HEK293 (cell line): ENCODE measurements around the gene CFAP70.

Experiments used
- GLI4 ChIP-seq: fragments of 450-650 bp; formaldehyde crosslinking; IDR thresholded peaks from 2 replicates; pipeline ENCODE4 v1.5.1; 2016; ENCODE audit warnings: missing biosample characterization, missing genetic modification characterization
- HOXA7 ChIP-seq: sonication (generic); formaldehyde crosslinking; IDR thresholded peaks from 2 replicates; pipeline ENCODE4 v1.8.1; 2022; ENCODE audit warnings: missing genetic modification reagents, borderline replicate concordance
- HOXD13 ChIP-seq: sonication (generic); formaldehyde crosslinking; IDR thresholded peaks from 2 replicates; pipeline ENCODE4 v1.8.0; 2022; ENCODE audit warnings: missing genetic modification reagents, borderline replicate concordance
- IKZF3 ChIP-seq: fragments of 450-650 bp; IDR thresholded peaks from 2 replicates; pipeline ENCODE4 v1.5.0; 2018; ENCODE audit warnings: missing biosample characterization, mild to moderate bottlenecking, missing genetic modification characterization, moderate library complexity
- KLF10 ChIP-seq: fragments of 450-650 bp; IDR thresholded peaks from 2 replicates; pipeline ENCODE4 v1.5.1; 2018; ENCODE audit warnings: missing biosample characterization, mild to moderate bottlenecking, missing genetic modification characterization
- PRDM1 ChIP-seq: fragments of 450-650 bp; formaldehyde crosslinking; IDR thresholded peaks from 2 replicates; pipeline ENCODE4; 2016; ENCODE audit warnings: missing biosample characterization, missing genetic modification characterization
- TRIM28 ChIP-seq: IDR thresholded peaks from 2 replicates; pipeline ENCODE4 v1.6.1; 2011; ENCODE audit warnings: low read length, control low read depth, borderline replicate concordance
- YY1 ChIP-seq: fragments of 450-650 bp; formaldehyde crosslinking; IDR thresholded peaks from 2 replicates; pipeline ENCODE4 v1.5.1; 2018; ENCODE audit warnings: missing biosample characterization, missing genetic modification characterization
- ZBTB1 ChIP-seq: fragments of 450-650 bp; formaldehyde crosslinking; IDR thresholded peaks from 2 replicates; pipeline ENCODE4 v1.5.1; 2016; ENCODE audit warnings: missing biosample characterization, missing genetic modification characterization
- ZBTB17 ChIP-seq: fragments of 450-650 bp; formaldehyde crosslinking; IDR thresholded peaks from 2 replicates; pipeline ENCODE4 v1.5.1; 2016; ENCODE audit warnings: missing biosample characterization, missing genetic modification characterization
- ZBTB48 ChIP-seq: fragments of 450-650 bp; formaldehyde crosslinking; IDR thresholded peaks from 2 replicates; pipeline ENCODE4 v1.5.1; 2016; ENCODE audit warnings: missing biosample characterization, missing genetic modification characterization
- ZFHX2 ChIP-seq: fragments of 450-650 bp; formaldehyde crosslinking; conservative IDR thresholded peaks from 2 replicates; pipeline ENCODE4 v1.5.1; 2016; ENCODE audit warnings: missing biosample characterization, missing genetic modification characterization
- ZNF112 ChIP-seq: fragments of 450-650 bp; formaldehyde crosslinking; IDR thresholded peaks from 2 replicates; pipeline ENCODE4 v1.5.0; 2017; ENCODE audit warnings: missing biosample characterization, missing genetic modification characterization
- ZNF114 ChIP-seq: fragments of 450-650 bp; formaldehyde crosslinking; IDR thresholded peaks from 2 replicates; pipeline ENCODE4 v1.5.0; 2017; ENCODE audit warnings: missing biosample characterization, missing genetic modification characterization
- ZNF223 ChIP-seq: fragments of 450-650 bp; formaldehyde crosslinking; IDR thresholded peaks from 2 replicates; pipeline ENCODE4 v1.5.1; 2016; ENCODE audit warnings: missing biosample characterization, missing genetic modification characterization
- ZNF248 ChIP-seq: fragments of 450-650 bp; formaldehyde crosslinking; IDR thresholded peaks from 2 replicates; pipeline ENCODE4 v1.5.1; 2017; ENCODE audit warnings: missing biosample characterization, missing genetic modification characterization
- ZNF423 ChIP-seq: fragments of 450-650 bp; formaldehyde crosslinking; IDR thresholded peaks from 2 replicates; pipeline ENCODE4 v1.5.1; 2016; ENCODE audit warnings: missing biosample characterization, missing genetic modification characterization
- ZNF473 ChIP-seq: fragments of 450-650 bp; formaldehyde crosslinking; IDR thresholded peaks from 2 replicates; pipeline ENCODE4 v1.5.1; 2017; ENCODE audit warnings: missing biosample characterization, missing genetic modification characterization
- ZNF555 ChIP-seq: fragments of 450-650 bp; formaldehyde crosslinking; conservative IDR thresholded peaks from 2 replicates; pipeline ENCODE4 v1.5.1; 2017; ENCODE audit warnings: missing biosample characterization, mild to moderate bottlenecking, missing genetic modification characterization, inconsistent platforms
- ZNF571 ChIP-seq: fragments of 450-650 bp; formaldehyde crosslinking; IDR thresholded peaks from 2 replicates; pipeline ENCODE4 v1.5.0; 2017; ENCODE audit warnings: missing biosample characterization, missing genetic modification characterization
- ZNF600 ChIP-seq: fragments of 450-650 bp; formaldehyde crosslinking; IDR thresholded peaks from 2 replicates; pipeline ENCODE4 v1.5.1; 2016; ENCODE audit warnings: missing biosample characterization, missing genetic modification characterization
- ZNF701 ChIP-seq: fragments of 450-650 bp; formaldehyde crosslinking; IDR thresholded peaks from 2 replicates; pipeline ENCODE4 v1.5.1; 2016; ENCODE audit warnings: missing biosample characterization, missing genetic modification characterization
- ZNF707 ChIP-seq: fragments of 450-650 bp; formaldehyde crosslinking; IDR thresholded peaks from 2 replicates; pipeline ENCODE4 v1.5.1; 2016; ENCODE audit warnings: missing biosample characterization, missing genetic modification characterization
- ZNF768 ChIP-seq: fragments of 450-650 bp; formaldehyde crosslinking; IDR thresholded peaks from 2 replicates; pipeline ENCODE4 v1.5.1; 2018; ENCODE audit warnings: missing biosample characterization, mild to moderate bottlenecking, missing genetic modification characterization
- ZSCAN23 ChIP-seq: fragments of 450-650 bp; formaldehyde crosslinking; IDR thresholded peaks from 2 replicates; pipeline ENCODE4 v1.5.1; 2016; ENCODE audit warnings: missing biosample characterization, missing genetic modification characterization
- TF ChIP-seq, protein P1 (sequence below): fragments of 450-650 bp; formaldehyde crosslinking; IDR thresholded peaks from 2 replicates; pipeline ENCODE4 v1.5.1; 2016; ENCODE audit warnings: missing biosample characterization, missing genetic modification characterization
- TF ChIP-seq, protein P2 (sequence below): fragments of 450-650 bp; formaldehyde crosslinking; IDR thresholded peaks from 2 replicates; pipeline ENCODE4 v1.5.1; 2016; ENCODE audit warnings: missing biosample characterization, missing genetic modification characterization
- TF ChIP-seq, protein P3 (sequence below): fragments of 450-650 bp; formaldehyde crosslinking; IDR thresholded peaks from 2 replicates; pipeline ENCODE4 v1.5.1; 2016; ENCODE audit warnings: missing biosample characterization, missing genetic modification characterization
- TF ChIP-seq, protein P4 (sequence below): fragments of 450-650 bp; formaldehyde crosslinking; IDR thresholded peaks from 2 replicates; pipeline ENCODE4 v1.5.1; 2016; ENCODE audit warnings: missing biosample characterization, missing genetic modification characterization
- TF ChIP-seq, protein P5 (sequence below): fragments of 450-650 bp; formaldehyde crosslinking; IDR thresholded peaks from 2 replicates; pipeline ENCODE4 v1.5.1; 2016; ENCODE audit warnings: missing biosample characterization, missing genetic modification characterization

The CFAP70 gene

DNA sequence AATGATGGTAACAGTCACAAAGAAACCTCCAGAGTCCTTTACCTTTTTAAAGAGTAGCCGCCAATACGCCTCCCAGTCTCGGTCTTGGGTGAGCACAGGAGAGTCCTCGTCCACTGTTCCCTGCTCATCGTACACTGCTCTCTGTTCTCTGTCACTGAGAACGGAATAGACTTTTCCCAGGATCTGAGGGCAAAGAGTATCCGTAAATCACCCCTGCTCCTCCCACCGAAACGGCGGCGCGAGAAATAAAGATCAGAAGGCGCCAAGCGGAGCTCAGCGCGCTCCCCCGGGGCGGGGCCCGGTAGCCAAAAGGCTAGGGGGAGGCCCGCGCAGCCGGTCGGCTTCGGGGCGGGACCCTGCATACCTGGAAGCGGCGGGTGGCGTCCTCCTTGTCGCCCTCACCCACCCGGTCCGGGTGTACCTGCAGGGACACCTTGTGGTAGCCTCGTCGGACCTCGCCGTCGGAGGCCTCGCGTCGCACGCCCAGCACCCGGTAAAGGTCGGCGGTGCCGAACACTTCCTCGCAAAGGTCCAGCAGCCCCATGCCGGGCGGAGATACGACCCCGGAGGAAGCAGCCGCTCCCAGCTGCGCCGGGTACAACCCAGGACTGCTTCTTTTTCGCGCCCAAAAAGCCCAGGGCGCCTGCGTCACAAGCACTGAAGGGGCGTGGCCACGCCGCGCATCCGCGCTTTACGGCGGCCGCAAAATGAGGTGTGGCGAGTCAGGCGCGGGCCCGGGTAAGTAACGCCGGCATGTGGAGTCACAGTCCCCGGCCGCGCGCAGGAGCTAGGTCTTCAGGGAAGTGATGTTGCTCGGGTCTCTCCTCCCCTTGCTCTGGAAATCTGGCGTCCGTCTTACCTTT, 111.8 kb downstream of the CFAP70 start, which contains the start of gene DNAJC9 (continued):
- TF ChIP-seq, protein P1, sequence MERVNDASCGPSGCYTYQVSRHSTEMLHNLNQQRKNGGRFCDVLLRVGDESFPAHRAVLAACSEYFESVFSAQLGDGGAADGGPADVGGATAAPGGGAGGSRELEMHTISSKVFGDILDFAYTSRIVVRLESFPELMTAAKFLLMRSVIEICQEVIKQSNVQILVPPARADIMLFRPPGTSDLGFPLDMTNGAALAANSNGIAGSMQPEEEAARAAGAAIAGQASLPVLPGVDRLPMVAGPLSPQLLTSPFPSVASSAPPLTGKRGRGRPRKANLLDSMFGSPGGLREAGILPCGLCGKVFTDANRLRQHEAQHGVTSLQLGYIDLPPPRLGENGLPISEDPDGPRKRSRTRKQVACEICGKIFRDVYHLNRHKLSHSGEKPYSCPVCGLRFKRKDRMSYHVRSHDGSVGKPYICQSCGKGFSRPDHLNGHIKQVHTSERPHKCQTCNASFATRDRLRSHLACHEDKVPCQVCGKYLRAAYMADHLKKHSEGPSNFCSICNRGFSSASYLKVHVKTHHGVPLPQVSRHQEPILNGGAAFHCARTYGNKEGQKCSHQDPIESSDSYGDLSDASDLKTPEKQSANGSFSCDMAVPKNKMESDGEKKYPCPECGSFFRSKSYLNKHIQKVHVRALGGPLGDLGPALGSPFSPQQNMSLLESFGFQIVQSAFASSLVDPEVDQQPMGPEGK (tag by site-specific recombination) = peak; percentile 94
- TF ChIP-seq ZNF571 (tag by site-specific recombination) (no peak), ZBTB17 (peak; percentile 82), ZBTB48 (tag by site-specific recombination) (peak; percentile 57; the same call in 1 of the 2 replicates), ZNF707 (no peak), KLF10 (peak; percentile 57), ZNF768 (tag by site-specific recombination) (no peak), ZNF223 (no peak), IKZF3 (tag by site-specific recombination) (peak; percentile 72), ZNF114 (tag by site-specific recombination) (no peak), ZNF701 (no peak), ZBTB1 (tag by site-specific recombination) (no peak), GLI4 (tag by site-specific recombination) (peak; percentile 81; the same call in 1 of the 2 replicates), ZNF600 (tag by site-specific recombination) (peak; percentile 89), ZNF112 (tag by site-specific recombination) (no peak), TRIM28 (no peak), ZFHX2 (tag by site-specific recombination) (no peak; the same call in 1 of the 2 replicates), HOXD13 (CRISPR knock-in tag) (no peak), ZSCAN23 (tag by site-specific recombination) (0 out of 2 replicates have a peak, but pooled peaks have one; percentile 36), HOXA7 (CRISPR knock-in tag) (no peak), ZNF423 (peak; percentile 85), ZNF473 (tag by site-specific recombination) (no peak), YY1 (tag by site-specific recombination) (peak; percentile 43; the same call in 1 of the 2 replicates), ZNF248 (tag by site-specific recombination) (no peak), PRDM1 (no peak), ZNF555 (tag by site-specific recombination) (no peak)
- TF ChIP-seq, protein P2, sequence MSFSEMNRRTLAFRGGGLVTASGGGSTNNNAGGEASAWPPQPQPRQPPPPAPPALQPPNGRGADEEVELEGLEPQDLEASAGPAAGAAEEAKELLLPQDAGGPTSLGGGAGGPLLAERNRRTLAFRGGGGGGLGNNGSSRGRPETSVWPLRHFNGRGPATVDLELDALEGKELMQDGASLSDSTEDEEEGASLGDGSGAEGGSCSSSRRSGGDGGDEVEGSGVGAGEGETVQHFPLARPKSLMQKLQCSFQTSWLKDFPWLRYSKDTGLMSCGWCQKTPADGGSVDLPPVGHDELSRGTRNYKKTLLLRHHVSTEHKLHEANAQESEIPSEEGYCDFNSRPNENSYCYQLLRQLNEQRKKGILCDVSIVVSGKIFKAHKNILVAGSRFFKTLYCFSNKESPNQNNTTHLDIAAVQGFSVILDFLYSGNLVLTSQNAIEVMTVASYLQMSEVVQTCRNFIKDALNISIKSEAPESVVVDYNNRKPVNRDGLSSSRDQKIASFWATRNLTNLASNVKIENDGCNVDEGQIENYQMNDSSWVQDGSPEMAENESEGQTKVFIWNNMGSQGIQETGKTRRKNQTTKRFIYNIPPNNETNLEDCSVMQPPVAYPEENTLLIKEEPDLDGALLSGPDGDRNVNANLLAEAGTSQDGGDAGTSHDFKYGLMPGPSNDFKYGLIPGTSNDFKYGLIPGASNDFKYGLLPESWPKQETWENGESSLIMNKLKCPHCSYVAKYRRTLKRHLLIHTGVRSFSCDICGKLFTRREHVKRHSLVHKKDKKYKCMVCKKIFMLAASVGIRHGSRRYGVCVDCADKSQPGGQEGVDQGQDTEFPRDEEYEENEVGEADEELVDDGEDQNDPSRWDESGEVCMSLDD (tag by site-specific recombination) = 0 out of 2 replicates have a peak, but pooled peaks have one; percentile 26
- TF ChIP-seq, protein P3, sequence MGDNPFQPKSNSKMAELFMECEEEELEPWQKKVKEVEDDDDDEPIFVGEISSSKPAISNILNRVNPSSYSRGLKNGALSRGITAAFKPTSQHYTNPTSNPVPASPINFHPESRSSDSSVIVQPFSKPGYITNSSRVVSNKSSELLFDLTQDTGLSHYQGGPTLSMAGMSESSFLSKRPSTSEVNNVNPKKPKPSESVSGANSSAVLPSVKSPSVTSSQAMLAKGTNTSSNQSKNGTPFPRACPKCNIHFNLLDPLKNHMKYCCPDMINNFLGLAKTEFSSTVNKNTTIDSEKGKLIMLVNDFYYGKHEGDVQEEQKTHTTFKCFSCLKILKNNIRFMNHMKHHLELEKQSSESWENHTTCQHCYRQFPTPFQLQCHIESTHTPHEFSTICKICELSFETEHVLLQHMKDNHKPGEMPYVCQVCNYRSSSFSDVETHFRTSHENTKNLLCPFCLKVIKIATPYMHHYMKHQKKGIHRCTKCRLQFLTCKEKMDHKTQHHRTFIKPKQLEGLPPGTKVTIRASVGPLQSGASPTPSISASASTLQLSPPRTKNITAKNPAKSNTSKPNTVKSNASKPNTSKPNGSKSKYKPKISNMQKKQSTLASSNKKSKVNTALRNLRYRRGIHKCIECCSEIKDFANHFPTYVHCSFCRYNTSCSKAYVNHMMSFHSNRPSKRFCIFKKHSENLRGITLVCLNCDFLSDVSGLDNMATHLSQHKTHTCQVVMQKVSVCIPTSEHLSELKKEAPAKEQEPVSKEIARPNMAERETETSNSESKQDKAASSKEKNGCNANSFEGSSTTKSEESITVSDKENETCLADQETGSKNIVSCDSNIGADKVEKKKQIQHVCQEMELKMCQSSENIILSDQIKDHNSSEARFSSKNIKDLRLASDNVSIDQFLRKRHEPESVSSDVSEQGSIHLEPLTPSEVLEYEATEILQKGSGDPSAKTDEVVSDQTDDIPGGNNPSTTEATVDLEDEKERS (tag by site-specific recombination) = no peak
- TF ChIP-seq, protein P4, sequence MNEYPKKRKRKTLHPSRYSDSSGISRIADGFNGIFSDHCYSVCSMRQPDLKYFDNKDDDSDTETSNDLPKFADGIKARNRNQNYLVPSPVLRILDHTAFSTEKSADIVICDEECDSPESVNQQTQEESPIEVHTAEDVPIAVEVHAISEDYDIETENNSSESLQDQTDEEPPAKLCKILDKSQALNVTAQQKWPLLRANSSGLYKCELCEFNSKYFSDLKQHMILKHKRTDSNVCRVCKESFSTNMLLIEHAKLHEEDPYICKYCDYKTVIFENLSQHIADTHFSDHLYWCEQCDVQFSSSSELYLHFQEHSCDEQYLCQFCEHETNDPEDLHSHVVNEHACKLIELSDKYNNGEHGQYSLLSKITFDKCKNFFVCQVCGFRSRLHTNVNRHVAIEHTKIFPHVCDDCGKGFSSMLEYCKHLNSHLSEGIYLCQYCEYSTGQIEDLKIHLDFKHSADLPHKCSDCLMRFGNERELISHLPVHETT (tag by site-specific recombination) = peak; percentile 72
- TF ChIP-seq, protein P5, sequence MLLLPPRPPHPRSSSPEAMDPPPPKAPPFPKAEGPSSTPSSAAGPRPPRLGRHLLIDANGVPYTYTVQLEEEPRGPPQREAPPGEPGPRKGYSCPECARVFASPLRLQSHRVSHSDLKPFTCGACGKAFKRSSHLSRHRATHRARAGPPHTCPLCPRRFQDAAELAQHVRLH (tag by site-specific recombination) = peak; percentile 68; the same call in 1 of the 2 replicates
